A549 (cell line): ENCODE measurements around the gene RPS10. TPM values are rescaled to one million over a fixed set of nuclear protein-coding genes. Genes with fewer than 3 reads are reported as not detected.

ENCODE experiments used
- ATAC-seq, 2 experiments: fragments of 200-7000 bp in 1 of 2; fragments of >200 bp in 1 of 2; cut with Nextera tagmentation in 1 of 2; cut with Tn5 transposase in 1 of 2; 3 replicates each; pipeline versions ENCODE4 v1.8.0 to v1.9.1; 2018 to 2020; ENCODE audit warnings: mild to moderate bottlenecking in 1 of 2, moderate library complexity in 1 of 2
- CTCF ChIA-PET: fragments of 300-600 bp; sonication (Branson Sonifier 250); formaldehyde crosslinking; extraction: SDS; loops from one replicate; lab custom pipeline; 2021; ENCODE audit warnings: antibody characterized with exemption, inconsistent platforms; lab: Yijun Ruan, JAX
- POLR2A ChIA-PET: fragments of 350-600 bp; formaldehyde crosslinking; extraction: SDS; loops from one replicate; lab custom pipeline; 2021; ENCODE audit warnings: antibody characterized with exemption, inconsistent platforms; lab: Yijun Ruan, JAX
- DNase-seq, 2 experiments: peaks; one replicate each; pipeline versions ENCODE4 v3.0.0 to v3.0.0-alpha.2; 2011 to 2016; ENCODE audit warnings: low read depth in 1 of 2, low spot score in 1 of 2
- FAIRE-seq: peaks from 2 replicates; lab custom pipeline; 2011; peaks lifted over from hg19 to GRCh38; lab: Jason Lieb, UNC
- H3K27ac ChIP-seq, 2 experiments: fragments of >200 bp; sonication (Bioruptor Twin); formaldehyde crosslinking; 3 replicates each; pipeline ENCODE4 v1.5.1; 2016 to 2017
- H3K4me1 ChIP-seq: fragments of >200 bp; sonication (Bioruptor Twin); formaldehyde crosslinking; 3 replicates; pipeline ENCODE4 v1.6.1; 2016
- H3K4me2 ChIP-seq: fragments of >200 bp; sonication (Bioruptor Twin); formaldehyde crosslinking; 3 replicates; pipeline ENCODE4 v1.6.1; 2016
- H3K4me3 ChIP-seq: fragments of >200 bp; sonication (Bioruptor Twin); formaldehyde crosslinking; 3 replicates; pipeline ENCODE4 v1.5.1; 2016
- H3K9me3 ChIP-seq: fragments of >200 bp; sonication (Bioruptor Twin); formaldehyde crosslinking; 3 replicates; pipeline ENCODE4 v1.6.1; 2016
- BCL3 ChIP-seq: fragments of >200 bp; sonication (Bioruptor Twin); formaldehyde crosslinking; IDR thresholded peaks from 3 replicates; pipeline ENCODE4 v1.6.1; 2016
- EHF ChIP-seq: fragments of 250-450 bp; sonication (Bioruptor Pico); IDR thresholded peaks from 2 replicates; pipeline ENCODE4 v1.5.0; 2020; ENCODE audit warnings: mild to moderate bottlenecking
- ESRRA ChIP-seq: fragments of 150-350 bp; IDR thresholded peaks from 2 replicates; pipeline ENCODE4 v1.6.1; 2014; ENCODE audit warnings: mild to moderate bottlenecking, low read length, borderline replicate concordance
- FOSL2 ChIP-seq, 2 experiments: fragments of 450-650 bp in 1 of 2; fragments of >200 bp in 1 of 2; sonication (Bioruptor Twin) in 1 of 2; formaldehyde crosslinking; IDR thresholded peaks; 2 replicates each; pipeline versions ENCODE4 v1.5.0 to v1.6.1; 2016 to 2020; ENCODE audit warnings: mild to moderate bottlenecking in 1 of 2, moderate library complexity in 1 of 2
- HDAC2 ChIP-seq: fragments of 200-600 bp; sonication (generic); IDR thresholded peaks from 2 replicates; pipeline ENCODE4 v1.6.1; 2016
- HOXA7 ChIP-seq: fragments of 250-450 bp; sonication (Bioruptor Pico); IDR thresholded peaks from 2 replicates; pipeline ENCODE4 v1.5.0; 2020; ENCODE audit warnings: mild to moderate bottlenecking, moderate library complexity
- HOXB5 ChIP-seq: fragments of 250-450 bp; sonication (Bioruptor Pico); IDR thresholded peaks from 2 replicates; pipeline ENCODE4 v1.5.0; 2020; ENCODE audit warnings: mild to moderate bottlenecking, moderate library complexity
- MAFK ChIP-seq: fragments of 450-650 bp; IDR thresholded peaks from 2 replicates; pipeline ENCODE4 v1.6.1; 2014; ENCODE audit not compliant: partially characterized antibody
- MAZ ChIP-seq: fragments of 150-350 bp; IDR thresholded peaks from 2 replicates; pipeline ENCODE4 v1.6.1; 2014; ENCODE audit warnings: antibody characterized with exemption, low read depth, low read length, borderline replicate concordance
- NR3C1 ChIP-seq: fragments of >200 bp; sonication (Bioruptor Twin); formaldehyde crosslinking; IDR thresholded peaks from 3 replicates; pipeline ENCODE4 v1.6.1; 2017
- POLR2A ChIP-seq: IDR thresholded peaks from 2 replicates; pipeline ENCODE4 v1.6.1; 2012; ENCODE audit warnings: mild to moderate bottlenecking, low read length
- POLR2AphosphoS2 ChIP-seq: conservative IDR thresholded peaks from 2 replicates; pipeline ENCODE4 v1.6.1; 2012; ENCODE audit warnings: low read length, improper control_type of control experiment, inconsistent platforms
- RARB ChIP-seq: fragments of 250-450 bp; sonication (Bioruptor Pico); IDR thresholded peaks from 2 replicates; pipeline ENCODE4 v1.8.0; 2021; ENCODE audit warnings: mild to moderate bottlenecking, moderate library complexity
- RNF2 ChIP-seq: fragments of 200-600 bp; sonication (generic); IDR thresholded peaks from 2 replicates; pipeline ENCODE4 v1.6.1; 2016; ENCODE audit warnings: low read depth, mild to moderate bottlenecking, antibody characterized with exemption, moderate library complexity, borderline replicate concordance
- SMC3 ChIP-seq: fragments of >200 bp; sonication (Bioruptor Twin); formaldehyde crosslinking; IDR thresholded peaks from 3 replicates; pipeline ENCODE4 v1.6.1; 2018; ENCODE audit warnings: inconsistent platforms
- TFCP2L1 ChIP-seq: fragments of 250-450 bp; sonication (Bioruptor Pico); IDR thresholded peaks from 2 replicates; pipeline ENCODE4 v1.5.0; 2021; ENCODE audit warnings: mild to moderate bottlenecking
- USF2 ChIP-seq: fragments of 450-650 bp; IDR thresholded peaks from 2 replicates; pipeline ENCODE4 v1.6.1; 2014; ENCODE audit warnings: antibody characterized with exemption
- ZC3H11A ChIP-seq: fragments of 450-650 bp; IDR thresholded peaks from 2 replicates; pipeline ENCODE4 v1.6.1; 2014; ENCODE audit warnings: antibody characterized with exemption, mild to moderate bottlenecking
- ZFP36 ChIP-seq: fragments of 450-650 bp; IDR thresholded peaks from 2 replicates; pipeline ENCODE4 v1.6.1; 2014; ENCODE audit warnings: borderline replicate concordance; ENCODE audit not compliant: partially characterized antibody
- ZSCAN20 ChIP-seq: fragments of 250-450 bp; sonication (Bioruptor Pico); IDR thresholded peaks from 2 replicates; pipeline ENCODE4 v1.8.0; 2022; ENCODE audit warnings: mild to moderate bottlenecking, moderate library complexity
- WGBS: methylation state at CpG from one replicate; pipeline ENCODE4 v1.1.6; 2017; ENCODE audit errors: missing lambda C conversion rate; 5-methylcytosine and 5-hydroxymethylcytosine counted together
- polyA plus RNA-seq, 4 experiments: library from polyadenylated mRNA; depleted of rRNA in 3 of 4; stranded (reverse); fragments of >200 nt; fragmentation: RNase III in 1 of 4; extraction: RNeasy Plus Mini Kit Qiagen cat#74134 plus additional on column Dnase treatment in 1 of 4; gene quantifications; 2 replicates in 3 of 4; 3 replicates in 1 of 4; pipeline ENCODE4 v1.2.3, GENCODE V29; 2011 to 2017
- TF ChIP-seq, protein P1 (sequence below): fragments of 200-600 bp; sonication (generic); IDR thresholded peaks from 2 replicates; pipeline ENCODE4 v1.6.1; 2016; ENCODE audit warnings: antibody characterized with exemption, mild to moderate bottlenecking, moderate library complexity
- TF ChIP-seq, protein P2 (sequence below): IDR thresholded peaks from 2 replicates; pipeline ENCODE4 v1.6.1; 2012

Gene RPS10
- polyA plus RNA-seq, 2 of the 4 experiments (the other 2 are of a cell fraction) = 1,532 to 1,783 TPM

GRCh38 chr6:34436803-34437643 lies 11.2 kb upstream of the RPS10 start:
- ATAC-seq (no peak), FAIRE-seq (no peak), DNase-seq (no peak)
- Histone ChIP-seq H3K9me3 (no peaks in the 10 kb centered on the region), H3K4me1 (no peaks in the 10 kb centered on the region), H3K4me3 (no peak overlapping the region), H3K4me2 (no peak overlapping the region), H3K27ac (no peak overlapping the region)
- POLR2A ChIA-PET = interaction anchor here (1.3 kb wide), 1 partner anchor 11 kb away, joined by 3 read pairs; no protein-coding TSS in a partner anchor
- WGBS = 86% methylated on average over 17 of the region's 38 CpGs
- TF ChIP-seq HOXB5 (CRISPR knock-in tag) (no peak), POLR2A (no peak), POLR2AphosphoS2 (no peak), HOXA7 (CRISPR knock-in tag) (no peak), RARB (CRISPR knock-in tag) (no peak), USF2 (no peak), EHF (CRISPR knock-in tag) (no peak), ZC3H11A (no peak), ESRRA (no peak), FOSL2 (IDR thresholded peaks at IDR 0.05) (no peak), FOSL2 (CRISPR knock-in tag; IDR thresholded peaks at IDR 0.05) (no peak), BCL3 (no peak), RNF2 (no peak)
- TF ChIP-seq, protein P1, sequence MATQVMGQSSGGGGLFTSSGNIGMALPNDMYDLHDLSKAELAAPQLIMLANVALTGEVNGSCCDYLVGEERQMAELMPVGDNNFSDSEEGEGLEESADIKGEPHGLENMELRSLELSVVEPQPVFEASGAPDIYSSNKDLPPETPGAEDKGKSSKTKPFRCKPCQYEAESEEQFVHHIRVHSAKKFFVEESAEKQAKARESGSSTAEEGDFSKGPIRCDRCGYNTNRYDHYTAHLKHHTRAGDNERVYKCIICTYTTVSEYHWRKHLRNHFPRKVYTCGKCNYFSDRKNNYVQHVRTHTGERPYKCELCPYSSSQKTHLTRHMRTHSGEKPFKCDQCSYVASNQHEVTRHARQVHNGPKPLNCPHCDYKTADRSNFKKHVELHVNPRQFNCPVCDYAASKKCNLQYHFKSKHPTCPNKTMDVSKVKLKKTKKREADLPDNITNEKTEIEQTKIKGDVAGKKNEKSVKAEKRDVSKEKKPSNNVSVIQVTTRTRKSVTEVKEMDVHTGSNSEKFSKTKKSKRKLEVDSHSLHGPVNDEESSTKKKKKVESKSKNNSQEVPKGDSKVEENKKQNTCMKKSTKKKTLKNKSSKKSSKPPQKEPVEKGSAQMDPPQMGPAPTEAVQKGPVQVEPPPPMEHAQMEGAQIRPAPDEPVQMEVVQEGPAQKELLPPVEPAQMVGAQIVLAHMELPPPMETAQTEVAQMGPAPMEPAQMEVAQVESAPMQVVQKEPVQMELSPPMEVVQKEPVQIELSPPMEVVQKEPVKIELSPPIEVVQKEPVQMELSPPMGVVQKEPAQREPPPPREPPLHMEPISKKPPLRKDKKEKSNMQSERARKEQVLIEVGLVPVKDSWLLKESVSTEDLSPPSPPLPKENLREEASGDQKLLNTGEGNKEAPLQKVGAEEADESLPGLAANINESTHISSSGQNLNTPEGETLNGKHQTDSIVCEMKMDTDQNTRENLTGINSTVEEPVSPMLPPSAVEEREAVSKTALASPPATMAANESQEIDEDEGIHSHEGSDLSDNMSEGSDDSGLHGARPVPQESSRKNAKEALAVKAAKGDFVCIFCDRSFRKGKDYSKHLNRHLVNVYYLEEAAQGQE = no peak
- TF ChIP-seq, protein P2, sequence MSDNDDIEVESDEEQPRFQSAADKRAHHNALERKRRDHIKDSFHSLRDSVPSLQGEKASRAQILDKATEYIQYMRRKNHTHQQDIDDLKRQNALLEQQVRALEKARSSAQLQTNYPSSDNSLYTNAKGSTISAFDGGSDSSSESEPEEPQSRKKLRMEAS = no peak
- CTCF ChIA-PET = interaction anchor here (0.7 to 1.1 kb wide), 2 partner anchors 13 to 22 kb away, joined by 3 read pairs; no protein-coding TSS in a partner anchor

DNA sequence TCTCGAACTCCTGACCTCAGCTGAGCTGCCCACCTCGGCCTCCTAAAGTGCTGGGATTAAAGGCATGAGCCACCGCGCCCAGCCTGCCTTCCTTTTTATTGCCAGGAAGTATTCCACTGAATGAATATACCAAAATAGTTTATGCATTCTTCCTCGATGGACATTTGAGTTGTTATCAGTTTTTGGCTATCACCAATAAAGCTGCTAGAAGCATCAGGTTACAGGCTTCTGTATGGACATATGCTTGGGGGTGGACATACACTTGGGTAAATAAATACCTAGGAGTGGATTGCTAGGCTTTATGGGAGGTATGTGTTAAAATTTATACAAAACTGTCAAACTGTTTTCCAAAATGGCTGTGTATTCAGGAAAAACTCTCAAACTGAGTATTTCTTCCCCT lies 10.0 kb upstream of the RPS10 start:
- ATAC-seq (no peak), FAIRE-seq (no peak), DNase-seq (no peak)
- POLR2A ChIA-PET = interaction anchor here (1.3 kb wide), 1 partner anchor 10 kb away, joined by 3 read pairs; no protein-coding TSS in a partner anchor
- Histone ChIP-seq H3K4me1 (no peaks in the 10 kb centered on the region), H3K4me3 (no peak overlapping the region), H3K9me3 (no peaks in the 10 kb centered on the region), H3K4me2 (no peak overlapping the region), H3K27ac (no peak overlapping the region)
- CTCF ChIA-PET = no interaction called here
- no peak for TF ChIP-seq MAFK
- no peak for TF ChIP-seq MAZ
- TF ChIP-seq TFCP2L1 = no peak
- TF ChIP-seq ZFP36 = no peak
- TF ChIP-seq HDAC2 = no peak
- no peak for TF ChIP-seq BCL3
- TF ChIP-seq NR3C1 = no peak
- TF ChIP-seq SMC3 = no peak
- no peak for TF ChIP-seq ZSCAN20 (CRISPR knock-in tag)
- 53% methylated on average over 5 of the region's 5 CpGs for WGBS
